Esophagus muscularis mucosa (tissue), 4 donors: Measurements from ENCODE around the gene CRELD1. TPM values are rescaled to one million over a fixed set of nuclear protein-coding genes. Genes with fewer than 3 reads are reported as not detected.

Source experiments
- DNase-seq: peaks from one replicate; pipeline ENCODE4 v3.0.0-alpha.2; 2017; ENCODE audit errors: extremely low spot score
- H3K27ac ChIP-seq, 4 donors: fragments of 200-600 bp; sonication (generic); replicated peaks in 1 of 4; 1 replicate in 3 of 4; 2 replicates in 1 of 4; pipeline ENCODE4 v1.5.1; 2016 to 2019; ENCODE audit warnings: mild to moderate bottlenecking in 1 of 4
- H3K27me3 ChIP-seq, 4 donors: fragments of 200-600 bp; sonication (generic); one replicate each; pipeline versions ENCODE4 v1.5.1 to v1.6.0; 2016 to 2019
- H3K36me3 ChIP-seq, 4 donors: fragments of 200-600 bp; sonication (generic); one replicate each; pipeline ENCODE4 v1.5.1; 2016 to 2019
- H3K4me1 ChIP-seq, 4 donors: fragments of 200-600 bp; sonication (generic); one replicate each; pipeline ENCODE4 v1.5.1; 2016 to 2019
- H3K4me3 ChIP-seq, 4 donors: fragments of 200-600 bp; sonication (generic); 1 replicate in 2 of 4; 2 replicates in 2 of 4; pipeline ENCODE4 v1.5.1; 2016 to 2019; ENCODE audit warnings: mild to moderate bottlenecking in 4 of 4, moderate library complexity in 1 of 4
- H3K9me3 ChIP-seq, 4 donors: fragments of 200-600 bp; sonication (generic); 1 replicate in 3 of 4; 2 replicates in 1 of 4; pipeline ENCODE4 v1.5.1; 2016 to 2019
- EP300 ChIP-seq: sonication (generic); formaldehyde crosslinking; IDR thresholded peaks from one replicate; pipeline ENCODE4 v1.6.1; 2017; ENCODE audit warnings: antibody characterized with exemption
- POLR2A ChIP-seq: fragments of 450-650 bp; IDR thresholded peaks from one replicate; pipeline ENCODE4 v1.6.1; 2017; ENCODE audit warnings: antibody characterized with exemption, moderate library complexity, mild to moderate bottlenecking, low read depth
- POLR2AphosphoS5 ChIP-seq, 2 donors: sonication (generic); formaldehyde crosslinking; IDR thresholded peaks; one replicate each; pipeline ENCODE4 v1.6.1; 2017; ENCODE audit warnings: antibody characterized with exemption in 2 of 2
- WGBS: methylation state at CpG from one replicate; pipeline ENCODE4 v1.1.5; 2018; 5-methylcytosine and 5-hydroxymethylcytosine counted together
- intact Hi-C: fragments of 100-400 bp; cut with DNase I; formaldehyde crosslinking; loops from one replicate; pipeline ENCODE4 v1.15.1; 2023
- total RNA-seq, 4 donors: library from RNA; depleted of rRNA; stranded (reverse); fragments of >200 nt; gene quantifications; one replicate each; pipeline versions ENCODE4 v1.1.0 to v1.2.1, GENCODE V29; 2016
- TF ChIP-seq, protein P1 (sequence below), 3 experiments: fragments of 200-600 bp in 2 of 3; fragments of 450-650 bp in 1 of 3; sonication (generic) in 2 of 3; IDR thresholded peaks; one replicate each; pipeline ENCODE4 v1.5.1; 2017 to 2019; ENCODE audit warnings: antibody characterized with exemption in 3 of 3, mild to moderate bottlenecking in 2 of 3, moderate library complexity in 1 of 3

CRELD1 gene
- total RNA-seq, 4 donors from 2014 or later = 38.6 to 62.9 (median 52.0) TPM

DNA sequence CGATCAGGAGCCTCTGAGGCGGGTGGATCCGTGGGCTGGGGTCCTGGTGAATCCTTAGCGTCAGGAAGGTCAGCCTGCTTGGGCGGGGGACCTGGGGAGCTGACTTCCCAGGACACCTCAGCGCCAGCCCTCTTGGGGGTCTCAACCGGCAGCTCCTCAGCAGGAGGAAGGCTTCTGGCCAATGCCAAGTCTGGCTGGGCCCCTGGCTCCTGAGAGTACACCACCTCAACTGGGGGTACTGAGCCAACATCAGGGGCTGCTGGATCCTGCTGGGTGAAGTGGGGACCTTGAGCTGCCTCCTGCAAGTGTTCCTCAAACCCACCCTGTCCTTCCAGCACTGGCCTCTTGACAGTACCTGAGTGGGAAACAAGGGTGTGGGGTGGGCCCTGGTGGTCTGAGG is 15.5 kb downstream of the CRELD1 start:
- no peak for TF ChIP-seq POLR2AphosphoS5 (IDR thresholded peaks at IDR 0.05)
- TF ChIP-seq, protein P1, sequence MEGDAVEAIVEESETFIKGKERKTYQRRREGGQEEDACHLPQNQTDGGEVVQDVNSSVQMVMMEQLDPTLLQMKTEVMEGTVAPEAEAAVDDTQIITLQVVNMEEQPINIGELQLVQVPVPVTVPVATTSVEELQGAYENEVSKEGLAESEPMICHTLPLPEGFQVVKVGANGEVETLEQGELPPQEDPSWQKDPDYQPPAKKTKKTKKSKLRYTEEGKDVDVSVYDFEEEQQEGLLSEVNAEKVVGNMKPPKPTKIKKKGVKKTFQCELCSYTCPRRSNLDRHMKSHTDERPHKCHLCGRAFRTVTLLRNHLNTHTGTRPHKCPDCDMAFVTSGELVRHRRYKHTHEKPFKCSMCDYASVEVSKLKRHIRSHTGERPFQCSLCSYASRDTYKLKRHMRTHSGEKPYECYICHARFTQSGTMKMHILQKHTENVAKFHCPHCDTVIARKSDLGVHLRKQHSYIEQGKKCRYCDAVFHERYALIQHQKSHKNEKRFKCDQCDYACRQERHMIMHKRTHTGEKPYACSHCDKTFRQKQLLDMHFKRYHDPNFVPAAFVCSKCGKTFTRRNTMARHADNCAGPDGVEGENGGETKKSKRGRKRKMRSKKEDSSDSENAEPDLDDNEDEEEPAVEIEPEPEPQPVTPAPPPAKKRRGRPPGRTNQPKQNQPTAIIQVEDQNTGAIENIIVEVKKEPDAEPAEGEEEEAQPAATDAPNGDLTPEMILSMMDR (IDR thresholded peaks at IDR 0.05) = no peak
- no peak for TF ChIP-seq POLR2A
- TF ChIP-seq EP300 = no peak
- H3K27me3 ChIP-seq = peaks cover 0 to 12% (median 0%) of the 10 kb centered on the region in 4 donors
- no peak overlapping the region for H3K4me3 ChIP-seq
- WGBS = 88% methylated on average over 6 of the region's 7 CpGs
- peaks cover 0 to 25% (median 14%) of the 10 kb centered on the region in 4 donors for H3K36me3 ChIP-seq
- intact Hi-C loops = no loop called here
- no peaks in the 10 kb centered on the region for H3K9me3 ChIP-seq
- H3K4me1 ChIP-seq = peaks cover 25 to 59% (median 45%) of the 10 kb centered on the region in 4 donors
- DNase-seq = no peak
- no peak overlapping the region for H3K27ac ChIP-seq

DNA sequence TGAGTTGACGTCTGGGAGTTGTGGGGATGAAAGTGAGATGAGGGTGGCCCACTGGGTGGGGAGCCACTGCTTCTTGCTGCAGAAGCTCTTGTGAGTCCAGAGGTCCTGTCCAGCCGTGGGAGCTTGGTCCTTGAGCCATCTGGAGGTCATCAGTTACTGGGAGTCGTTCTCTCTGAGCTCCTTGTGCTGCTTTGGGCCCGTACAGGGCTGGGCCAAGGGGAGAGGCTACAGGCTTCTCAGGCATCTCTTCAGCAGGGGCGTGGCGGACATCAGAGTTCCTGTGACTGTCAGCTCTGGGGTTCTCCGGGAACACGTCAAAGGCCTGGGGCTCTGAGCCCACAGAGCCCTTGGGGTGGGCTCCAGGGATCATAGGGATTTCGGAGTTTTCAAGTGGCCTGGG is 16.0 kb downstream of the CRELD1 start:
- Histone ChIP-seq H3K27me3 (peaks cover 0 to 12% (median 0%) of the 10 kb centered on the region in 4 donors), H3K4me3 (no peak overlapping the region), H3K36me3 (peaks cover 0 to 20% (median 9%) of the 10 kb centered on the region in 4 donors), H3K4me1 (peaks cover 25 to 59% (median 45%) of the 10 kb centered on the region in 4 donors), H3K27ac (no peak overlapping the region), H3K9me3 (no peaks in the 10 kb centered on the region)
- 44% methylated on average over 4 of the region's 9 CpGs for WGBS
- TF ChIP-seq EP300 (no peak), POLR2AphosphoS5 (IDR thresholded peaks at IDR 0.05) (no peak), POLR2A (no peak)
- TF ChIP-seq, protein P1 (IDR thresholded peaks at IDR 0.05) = no peak
- intact Hi-C loops = loop anchor here (10.0 kb wide), 1 partner anchor 165 kb away; the partner anchor contains the start of gene BRK1
- no peak for DNase-seq

DNA sequence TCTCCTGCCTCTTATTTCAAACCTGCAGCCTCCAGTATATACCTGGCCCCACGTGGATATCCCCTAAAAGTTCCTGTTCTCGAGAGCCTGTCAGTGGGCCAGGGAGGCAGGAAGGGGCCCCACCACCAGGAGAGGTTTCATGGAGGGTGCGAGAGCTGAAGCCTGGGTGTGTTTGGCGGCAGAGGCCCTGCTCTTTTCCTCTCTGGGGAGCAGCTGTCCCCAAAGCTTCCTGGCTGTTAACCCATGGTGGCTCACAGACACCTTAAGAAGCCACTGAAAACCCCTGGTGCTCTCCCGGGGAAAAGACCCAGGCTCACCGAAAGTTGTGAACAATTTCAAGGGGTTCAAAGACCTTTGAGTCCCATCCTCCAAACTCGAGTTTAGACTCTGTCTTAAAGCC is 17.5 kb downstream of the CRELD1 start:
- Histone ChIP-seq H3K36me3 (peaks cover 0 to 19% (median 6%) of the 10 kb centered on the region in 4 donors), H3K4me3 (no peak overlapping the region), H3K4me1 (peaks cover 22 to 59% (median 45%) of the 10 kb centered on the region in 4 donors), H3K27me3 (peaks cover 0 to 12% (median 0%) of the 10 kb centered on the region in 4 donors), H3K27ac (no peak overlapping the region), H3K9me3 (no peaks in the 10 kb centered on the region)
- intact Hi-C loops = loop anchor here (10.0 kb wide), 1 partner anchor 164 kb away; the partner anchor contains the start of gene BRK1
- no peak for DNase-seq
- TF ChIP-seq POLR2A = no peak
- TF ChIP-seq, protein P1 (IDR thresholded peaks at IDR 0.05) = no peak
- TF ChIP-seq EP300 = no peak
- TF ChIP-seq POLR2AphosphoS5 (IDR thresholded peaks at IDR 0.05) = no peak
- 25% methylated on average over 5 of the region's 7 CpGs for WGBS

DNA sequence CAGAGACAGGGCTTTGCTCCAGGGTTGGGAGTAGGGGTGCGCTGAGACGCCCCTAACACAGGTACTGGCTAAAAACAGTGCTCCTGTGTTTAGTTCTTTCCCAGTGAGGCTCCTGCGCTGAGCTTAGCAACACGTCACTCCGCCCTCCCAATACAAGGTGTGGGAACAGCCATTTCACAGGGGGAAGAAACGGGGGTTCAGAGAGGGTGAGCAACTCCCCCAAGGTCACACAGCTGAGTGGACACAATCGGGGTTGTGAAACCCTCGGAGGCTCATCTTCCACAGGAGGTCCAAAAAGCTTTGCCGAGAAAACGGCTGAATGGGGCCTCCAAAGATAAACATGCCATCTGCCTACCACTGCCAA is 17.9 kb downstream of the CRELD1 start:
- Histone ChIP-seq H3K9me3 (no peaks in the 10 kb centered on the region), H3K27me3 (peaks cover 0 to 12% (median 0%) of the 10 kb centered on the region in 4 donors), H3K4me1 (peaks cover 21 to 57% (median 42%) of the 10 kb centered on the region in 4 donors), H3K36me3 (peaks cover 0 to 19% (median 6%) of the 10 kb centered on the region in 4 donors), H3K27ac (no peak overlapping the region), H3K4me3 (peak overlapping the region; percentile 56 to 77 (median 62))
- no peak for TF ChIP-seq EP300
- no peak for TF ChIP-seq POLR2AphosphoS5 (IDR thresholded peaks at IDR 0.05)
- TF ChIP-seq, protein P1 (IDR thresholded peaks at IDR 0.05) = no peak
- TF ChIP-seq POLR2A = no peak
- 33% methylated on average over 7 of the region's 10 CpGs for WGBS
- intact Hi-C loops = loop anchor here (10.0 kb wide), 1 partner anchor 163 kb away; the partner anchor contains the start of gene BRK1
- no peak for DNase-seq
